PC-3 (cell line): ENCODE results near the gene LPXN. TPM values are rescaled to one million over a fixed set of nuclear protein-coding genes. Genes with fewer than 3 reads are reported as not detected.
A peak's percentile ranks its signal among the peaks of the same experiment; 100 is the strongest.
"Not testable (repeated sequence)": the region's sequence is repeated elsewhere in the genome, so short reads cannot be mapped to it uniquely, and the experiment has no call there.

Experiments used
- ATAC-seq: fragments of 200-7000 bp; cut with Tn5 transposase; 2 replicates; pipeline ENCODE4 v1.9.1; 2020; ENCODE audit warnings: mild to moderate bottlenecking, moderate library complexity
- BruUV-seq: library from RNA; stranded (reverse); fragments of 400-500 nt; replicated peaks from 2 replicates; lab custom pipeline; 2021; lab: Mats Ljungman, UMichigan
- CTCF ChIA-PET: fragments of 300-600 bp; sonication (Branson Sonifier 250); formaldehyde crosslinking; loops from one replicate; lab custom pipeline; 2022; ENCODE audit warnings: antibody characterized with exemption; lab: Charles Lee
- POLR2A ChIA-PET: fragments of 300-600 bp; sonication (Branson Sonifier 250); formaldehyde crosslinking; loops from one replicate; lab custom pipeline; 2022; ENCODE audit warnings: antibody characterized with exemption; ENCODE audit not compliant: unreplicated experiment; lab: Charles Lee
- DNase-seq: peaks from one replicate; pipeline ENCODE4 v3.0.0-alpha.2; 2015
- H2AFZ ChIP-seq: fragments of 300-600 bp; sonication (generic); 2 replicates; pipeline ENCODE4 v1.6.0; 2016; ENCODE audit warnings: antibody characterized with exemption, low read length
- H3F3A ChIP-seq: fragments of 300-600 bp; sonication (generic); one replicate; pipeline ENCODE4 v1.6.0; 2017; ENCODE audit warnings: antibody characterized with exemption, low read length, control low read depth, mild to moderate bottlenecking; ENCODE audit not compliant: unreplicated experiment
- H3K27ac ChIP-seq: fragments of 300-600 bp; sonication (generic); 2 replicates; pipeline ENCODE4 v1.5.1; 2016; ENCODE audit warnings: mild to moderate bottlenecking, low read length
- H3K27me3 ChIP-seq: fragments of 300-600 bp; sonication (generic); 2 replicates; pipeline ENCODE4 v1.6.1; 2016; ENCODE audit warnings: low read length, mixed read lengths
- H3K36me3 ChIP-seq: fragments of 300-600 bp; sonication (generic); 2 replicates; pipeline ENCODE4 v1.6.1; 2016; ENCODE audit warnings: low read depth, mixed run types, low read length, mixed read lengths
- H3K4me1 ChIP-seq: fragments of 300-600 bp; sonication (generic); 2 replicates; pipeline ENCODE4 v1.5.1; 2016; ENCODE audit warnings: low read length; ENCODE audit not compliant: insufficient read depth
- H3K4me2 ChIP-seq: fragments of 300-600 bp; sonication (generic); 2 replicates; pipeline ENCODE4 v1.6.0; 2016; ENCODE audit warnings: low read length
- H3K4me3 ChIP-seq: fragments of 300-600 bp; sonication (generic); 2 replicates; pipeline ENCODE4 v1.5.1; 2016; ENCODE audit warnings: mild to moderate bottlenecking, low read length, mixed read lengths
- H3K79me2 ChIP-seq: fragments of 300-600 bp; sonication (generic); 2 replicates; pipeline ENCODE4 v1.6.1; 2017; ENCODE audit warnings: low read length, mixed read lengths
- H3K9ac ChIP-seq: fragments of 300-600 bp; sonication (generic); 2 replicates; pipeline ENCODE4 v1.6.0; 2016; ENCODE audit warnings: mild to moderate bottlenecking, low read length
- H3K9me2 ChIP-seq: fragments of 300-600 bp; sonication (generic); replicated peaks from 2 replicates; pipeline ENCODE4 v1.6.1; 2016; ENCODE audit warnings: mixed run types, low read length, mixed read lengths
- H3K9me3 ChIP-seq: fragments of 300-600 bp; sonication (generic); 2 replicates; pipeline ENCODE4 v1.6.1; 2016; ENCODE audit warnings: low read length, mixed read lengths
- H4K20me1 ChIP-seq: fragments of 300-600 bp; sonication (generic); 2 replicates; pipeline ENCODE4 v1.6.1; 2016; ENCODE audit warnings: low read length, mixed read lengths
- EZH2 ChIP-seq: fragments of 300-600 bp; sonication (generic); IDR thresholded peaks from one replicate; pipeline ENCODE4 v1.6.1; 2017; ENCODE audit warnings: antibody characterized with exemption, mild to moderate bottlenecking, low read length; ENCODE audit not compliant: unreplicated experiment
- EZH2phosphoT487 ChIP-seq: fragments of 300-600 bp; sonication (generic); IDR thresholded peaks from 2 replicates; pipeline ENCODE4 v1.6.1; 2018; ENCODE audit warnings: mild to moderate bottlenecking, antibody characterized with exemption, low read length, borderline replicate concordance
- intact Hi-C: fragments of 100-400 bp; cut with micrococcal nuclease; formaldehyde crosslinking; loops from 2 replicates; pipeline ENCODE4 v1.9.0; 2023
- total RNA-seq: library from RNA; depleted of rRNA; stranded (reverse); fragments of >200 nt; gene quantifications from 2 replicates; pipeline ENCODE4 v1.2.3, GENCODE V29; 2014
- TF ChIP-seq, protein P1 (sequence below): fragments of 300-600 bp; sonication (generic); conservative IDR thresholded peaks from 2 replicates; pipeline ENCODE4 v1.5.1; 2017; ENCODE audit warnings: antibody characterized with exemption, low read depth, mild to moderate bottlenecking, low read length

Gene LPXN
- total RNA-seq, 1 experiment from 2014 or later = 12.1 TPM

DNA sequence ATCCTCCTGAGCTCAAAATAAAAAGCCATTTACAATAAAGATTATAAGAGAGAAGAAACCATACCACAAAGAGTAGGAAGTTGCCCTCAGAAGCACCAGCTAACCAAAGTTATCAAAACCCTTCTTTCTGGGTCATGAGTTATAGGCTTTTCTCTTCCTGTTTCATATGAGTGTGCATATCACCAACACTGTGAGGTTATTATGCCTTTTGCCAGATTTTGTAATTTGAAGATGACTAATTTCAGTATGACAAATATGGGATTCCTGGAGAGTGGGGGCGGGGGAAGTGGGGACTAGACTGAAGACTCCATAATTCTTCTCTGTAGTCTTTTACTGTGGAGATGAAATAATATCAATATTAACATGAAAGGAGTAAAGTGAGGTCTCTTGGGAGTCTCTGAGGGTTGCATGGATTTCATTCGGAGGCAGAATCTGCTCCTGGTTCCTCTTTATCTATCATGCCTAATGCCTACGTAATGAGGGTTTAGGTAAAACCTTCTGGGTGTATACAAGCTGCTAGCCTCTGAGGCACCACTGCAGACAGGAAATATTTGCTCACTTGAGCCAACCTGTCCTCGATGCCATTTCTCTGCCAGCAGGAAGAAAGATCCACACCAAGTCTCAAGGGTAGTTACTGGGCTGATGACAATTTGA lies 2.1 kb downstream of the LPXN start:
- H3K27ac ChIP-seq = peak overlapping the region; percentile 97
- peaks cover 20% of the 10 kb centered on the region for H3F3A ChIP-seq
- no TSS peak for BruUV-seq
- H4K20me1 ChIP-seq = no peaks in the 10 kb centered on the region
- peak; percentile 46 for ATAC-seq
- peak overlapping the region; percentile 62 for H3K9ac ChIP-seq
- TF ChIP-seq EZH2phosphoT487 (no peak), EZH2 (no peak)
- TF ChIP-seq, protein P1, sequence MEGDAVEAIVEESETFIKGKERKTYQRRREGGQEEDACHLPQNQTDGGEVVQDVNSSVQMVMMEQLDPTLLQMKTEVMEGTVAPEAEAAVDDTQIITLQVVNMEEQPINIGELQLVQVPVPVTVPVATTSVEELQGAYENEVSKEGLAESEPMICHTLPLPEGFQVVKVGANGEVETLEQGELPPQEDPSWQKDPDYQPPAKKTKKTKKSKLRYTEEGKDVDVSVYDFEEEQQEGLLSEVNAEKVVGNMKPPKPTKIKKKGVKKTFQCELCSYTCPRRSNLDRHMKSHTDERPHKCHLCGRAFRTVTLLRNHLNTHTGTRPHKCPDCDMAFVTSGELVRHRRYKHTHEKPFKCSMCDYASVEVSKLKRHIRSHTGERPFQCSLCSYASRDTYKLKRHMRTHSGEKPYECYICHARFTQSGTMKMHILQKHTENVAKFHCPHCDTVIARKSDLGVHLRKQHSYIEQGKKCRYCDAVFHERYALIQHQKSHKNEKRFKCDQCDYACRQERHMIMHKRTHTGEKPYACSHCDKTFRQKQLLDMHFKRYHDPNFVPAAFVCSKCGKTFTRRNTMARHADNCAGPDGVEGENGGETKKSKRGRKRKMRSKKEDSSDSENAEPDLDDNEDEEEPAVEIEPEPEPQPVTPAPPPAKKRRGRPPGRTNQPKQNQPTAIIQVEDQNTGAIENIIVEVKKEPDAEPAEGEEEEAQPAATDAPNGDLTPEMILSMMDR = no peak
- ChIA-PET CTCF (no interaction called here), POLR2A (no interaction called here)
- H3K36me3 ChIP-seq = no peaks in the 10 kb centered on the region
- intact Hi-C loops = loop anchor here (1.0 kb wide), 1 partner anchor 86 kb away; no protein-coding TSS in a partner anchor
- H3K9me3 ChIP-seq = no peaks in the 10 kb centered on the region
- peak overlapping the region; percentile 92 for H3K4me2 ChIP-seq
- no peaks in the 10 kb centered on the region for H3K27me3 ChIP-seq
- peaks cover 33% of the 10 kb centered on the region for H3K79me2 ChIP-seq
- peak overlapping the region; percentile 18 for H2AFZ ChIP-seq
- no peaks in the 10 kb centered on the region for H3K9me2 ChIP-seq
- DNase-seq = peak; percentile 96
- peaks cover 47% of the 10 kb centered on the region for H3K4me1 ChIP-seq
- H3K4me3 ChIP-seq = peak overlapping the region; percentile 57

DNA sequence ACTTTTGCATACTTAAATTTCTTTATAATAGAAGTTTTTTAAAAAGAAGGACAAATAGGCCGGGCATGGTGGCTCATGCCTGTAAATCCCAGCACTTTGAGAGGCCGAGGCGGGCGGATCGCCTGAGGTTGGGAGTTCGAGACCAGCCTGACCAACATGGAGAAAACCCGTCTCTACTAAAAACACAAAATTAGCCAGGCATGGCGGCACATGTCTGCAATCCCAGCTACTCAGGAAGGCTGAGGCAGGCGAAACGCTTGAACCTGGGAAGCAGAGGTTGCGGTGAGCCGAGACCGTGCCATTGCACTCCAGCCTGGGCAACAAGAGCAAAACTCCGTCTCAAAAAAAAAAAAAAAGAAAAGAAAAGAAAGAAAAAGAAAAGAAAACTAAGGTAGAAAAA lies 2.8 kb downstream of the LPXN start:
- peak overlapping the region; percentile 62 for H3K9ac ChIP-seq
- peak overlapping the region; percentile 57 for H3K4me3 ChIP-seq
- peak overlapping the region; percentile 92 for H3K4me2 ChIP-seq
- H3K36me3 ChIP-seq, CTCF ChIA-PET, H3K9me2 ChIP-seq, ATAC-seq, H2AFZ ChIP-seq, BruUV-seq, H4K20me1 ChIP-seq, DNase-seq, POLR2A ChIA-PET, H3K27me3 ChIP-seq, H3K9me3 ChIP-seq: not testable (repeated sequence)
- intact Hi-C loops = loop anchor here (1.0 kb wide), 1 partner anchor 86 kb away; no protein-coding TSS in a partner anchor
- peaks cover 33% of the 10 kb centered on the region for H3K79me2 ChIP-seq
- peak overlapping the region; percentile 97 for H3K27ac ChIP-seq
- peaks cover 47% of the 10 kb centered on the region for H3K4me1 ChIP-seq
- H3F3A ChIP-seq = peaks cover 20% of the 10 kb centered on the region

DNA sequence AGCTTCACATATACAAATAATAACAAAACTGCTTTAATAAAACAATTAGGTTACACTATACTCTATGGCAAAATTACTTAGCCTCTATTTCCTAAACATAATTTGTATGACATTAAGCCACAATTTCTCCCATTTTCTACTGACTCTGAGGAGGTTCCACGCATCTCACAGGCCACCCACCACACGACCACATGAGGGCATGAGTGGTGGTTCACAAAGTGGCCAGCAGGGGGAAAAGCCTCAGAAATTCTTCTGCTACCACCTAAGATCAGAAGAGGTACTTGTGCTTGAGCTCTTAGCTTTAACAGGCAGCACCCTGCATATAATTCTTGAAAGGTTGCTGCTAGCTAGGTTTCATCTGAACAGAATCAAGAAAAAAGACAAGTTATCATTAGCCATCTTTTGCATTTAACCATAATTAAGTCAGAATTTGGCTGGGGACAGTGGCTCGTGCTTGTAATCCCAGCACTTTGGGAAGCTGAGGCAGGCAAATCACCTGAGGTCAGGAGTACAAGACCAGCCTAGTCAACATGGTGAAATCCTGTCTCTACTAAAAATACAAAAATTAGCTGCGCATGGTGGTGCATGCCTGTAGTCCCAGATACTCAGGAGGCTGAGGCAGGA lies 7.7 kb downstream of the LPXN start:
- no peaks in the 10 kb centered on the region for H3K27me3 ChIP-seq
- peak; percentile 87 for DNase-seq
- no peak overlapping the region for H3K9ac ChIP-seq
- BruUV-seq = no TSS peak
- no peak overlapping the region for H3K27ac ChIP-seq
- H2AFZ ChIP-seq = no peak overlapping the region
- H4K20me1 ChIP-seq = no peaks in the 10 kb centered on the region
- H3K4me1 ChIP-seq = peaks cover 17% of the 10 kb centered on the region
- intact Hi-C loops = loop anchor here (1.0 kb wide), 1 partner anchor 62 kb away; no protein-coding TSS in a partner anchor
- CTCF ChIA-PET = interaction anchor here (0.6 to 1.6 kb wide), 4 partner anchors 59 to 836 kb away, joined by 3 to 11 read pairs (median 4); no protein-coding TSS in a partner anchor
- H3K4me2 ChIP-seq = no peak overlapping the region
- H3K4me3 ChIP-seq = no peak overlapping the region
- no peaks in the 10 kb centered on the region for H3F3A ChIP-seq
- ATAC-seq = peak; percentile 94
- H3K79me2 ChIP-seq = peaks cover 8% of the 10 kb centered on the region; the same call in 1 of the 2 replicates
- H3K9me2 ChIP-seq = no peaks in the 10 kb centered on the region
- H3K36me3 ChIP-seq = no peaks in the 10 kb centered on the region
- POLR2A ChIA-PET = no interaction called here
- no peaks in the 10 kb centered on the region for H3K9me3 ChIP-seq
- TF ChIP-seq EZH2phosphoT487 (no peak), EZH2 (no peak)
- TF ChIP-seq, protein P1 = peak; percentile 93
